NCI-H1092 (cell line): ENCODE results near the gene PLXNC1.
A peak's percentile ranks its signal among the peaks of the same experiment; 100 is the strongest.

Experiments used
- DNase-seq: peaks from one replicate; lab custom pipeline; 2025; lab: John Stamatoyannopoulos, UW

The PLXNC1 gene

GRCh38 chr12:94133964-94134795, 14.2 kb upstream of the PLXNC1 start:
- DNase-seq: peak; percentile 7

DNA sequence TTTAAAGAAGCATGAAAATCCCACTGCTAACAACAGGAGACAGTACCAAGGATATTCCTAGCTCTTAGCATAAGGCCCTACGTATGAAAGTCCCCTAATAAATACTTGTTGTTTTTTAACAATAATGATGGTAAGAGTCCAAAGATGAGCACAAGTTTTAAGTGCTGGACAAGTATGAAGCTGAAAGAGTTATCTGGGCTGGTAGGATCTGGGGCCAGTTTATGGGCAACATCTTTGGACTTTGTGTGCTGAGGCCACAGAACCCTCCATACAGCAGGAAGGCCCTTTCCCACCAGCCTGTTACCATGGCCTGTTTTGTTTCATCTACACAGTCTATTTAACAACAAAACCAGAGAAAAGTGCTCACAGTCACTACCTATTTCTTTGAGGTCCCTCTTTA, 12.5 kb upstream of the PLXNC1 start:
- no peak for DNase-seq

DNA sequence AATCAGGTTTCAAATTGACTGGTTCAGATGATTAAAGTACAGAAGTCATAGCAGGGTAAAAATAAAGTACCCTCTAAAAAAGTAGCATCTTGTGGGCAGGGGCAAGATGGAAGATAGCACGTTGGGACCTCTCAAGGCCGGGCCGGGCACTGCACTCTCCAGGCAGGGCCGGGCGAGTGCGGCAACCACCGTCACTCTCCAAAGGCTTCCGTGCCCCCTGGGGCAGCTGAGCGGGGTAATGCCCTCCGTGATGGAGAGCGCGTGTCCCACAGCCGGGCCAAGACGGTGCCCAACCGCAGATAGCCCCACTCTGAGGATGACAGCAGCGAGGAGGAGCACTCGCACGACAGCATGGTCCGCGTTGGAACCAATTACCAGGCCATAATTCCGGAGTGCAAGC, 8.6 kb upstream of the PLXNC1 start:
- DNase-seq: no peak

DNA sequence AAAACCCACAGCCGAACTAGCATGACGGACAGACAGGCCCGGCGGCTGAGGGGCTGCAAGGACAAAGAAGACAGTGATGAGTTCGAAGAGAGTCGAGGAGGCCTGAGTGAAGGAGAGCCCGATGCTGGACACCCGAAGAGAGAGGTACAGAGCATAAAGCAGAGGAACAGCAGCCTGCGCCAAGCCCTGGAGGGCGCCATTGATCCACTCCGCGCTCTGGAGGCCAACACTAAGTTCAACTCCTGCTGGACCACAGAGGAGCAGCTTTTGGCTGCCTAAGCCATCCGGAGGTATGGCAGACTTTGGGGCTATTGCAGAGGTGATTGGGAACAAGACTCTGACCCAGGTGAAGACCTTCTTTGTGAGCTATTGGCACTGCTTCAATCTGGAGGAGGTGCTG, 7.8 kb upstream of the PLXNC1 start:
- no peak for DNase-seq

GRCh38 chr12:94141004-94141764, 7.2 kb upstream of the PLXNC1 start:
- no peak for DNase-seq

- no peak for DNase-seq
These were observed 6.5 kb upstream of the PLXNC1 start for GRCh38 chr12:94141892-94142291.

DNA sequence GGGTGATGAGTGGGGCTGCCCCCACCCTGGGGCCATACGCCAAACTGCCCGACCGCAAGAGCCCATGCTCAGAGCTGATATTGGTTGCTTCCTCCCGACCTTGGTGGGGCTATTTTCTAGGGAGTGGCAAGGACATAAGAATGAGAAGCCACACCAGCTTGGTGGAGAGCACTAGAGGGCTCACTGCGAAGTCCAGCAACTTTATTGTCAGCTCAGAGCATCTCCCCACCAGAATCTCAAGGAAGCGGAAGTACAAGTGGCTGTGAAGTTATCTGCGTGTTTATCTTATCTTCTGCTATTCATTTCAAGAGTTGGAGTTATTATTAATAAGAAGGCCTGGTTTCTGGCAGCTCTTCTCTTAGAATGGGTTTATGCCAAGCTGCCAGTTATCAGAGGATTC, 4.9 kb upstream of the PLXNC1 start:
- no peak for DNase-seq

DNA sequence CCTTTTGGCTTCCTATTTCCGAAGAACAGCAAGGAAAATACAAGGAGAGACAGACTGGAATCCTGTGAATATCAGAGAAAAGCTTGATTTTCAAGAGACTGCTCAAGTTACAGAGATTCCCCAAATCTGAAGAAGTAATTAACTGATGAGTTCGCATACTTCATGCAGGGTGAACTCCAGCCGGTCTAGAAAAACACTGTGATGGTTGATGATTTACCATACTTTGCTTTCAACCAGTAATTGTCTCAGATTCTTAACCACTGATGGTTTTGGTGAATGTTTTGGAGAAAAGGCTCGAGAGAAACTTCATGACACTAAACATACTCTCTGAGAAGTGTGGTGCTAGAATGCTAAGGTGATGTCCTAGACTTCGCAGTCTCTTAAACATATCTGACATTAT, 4.4 kb upstream of the PLXNC1 start:
- DNase-seq: no peak

DNA sequence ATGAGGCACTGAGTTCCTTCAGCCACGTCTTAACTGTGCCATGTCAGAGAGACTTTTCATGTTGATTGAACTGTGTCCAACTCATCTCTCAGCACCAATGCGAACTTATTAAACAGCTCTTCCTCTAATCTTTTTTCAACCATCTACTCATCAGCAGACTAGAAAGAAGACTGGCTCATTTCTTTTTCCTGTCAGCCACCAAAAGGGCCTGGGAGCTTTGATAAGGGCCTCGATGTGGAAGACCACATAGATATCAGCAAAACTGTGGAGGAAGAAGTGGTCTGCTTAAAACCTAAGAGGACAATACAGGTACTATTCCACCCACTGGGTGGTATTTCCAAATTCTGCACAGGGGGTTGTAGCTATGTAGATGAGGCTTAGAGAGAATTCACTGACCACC, 3.6 kb upstream of the PLXNC1 start:
- no peak for DNase-seq

DNA sequence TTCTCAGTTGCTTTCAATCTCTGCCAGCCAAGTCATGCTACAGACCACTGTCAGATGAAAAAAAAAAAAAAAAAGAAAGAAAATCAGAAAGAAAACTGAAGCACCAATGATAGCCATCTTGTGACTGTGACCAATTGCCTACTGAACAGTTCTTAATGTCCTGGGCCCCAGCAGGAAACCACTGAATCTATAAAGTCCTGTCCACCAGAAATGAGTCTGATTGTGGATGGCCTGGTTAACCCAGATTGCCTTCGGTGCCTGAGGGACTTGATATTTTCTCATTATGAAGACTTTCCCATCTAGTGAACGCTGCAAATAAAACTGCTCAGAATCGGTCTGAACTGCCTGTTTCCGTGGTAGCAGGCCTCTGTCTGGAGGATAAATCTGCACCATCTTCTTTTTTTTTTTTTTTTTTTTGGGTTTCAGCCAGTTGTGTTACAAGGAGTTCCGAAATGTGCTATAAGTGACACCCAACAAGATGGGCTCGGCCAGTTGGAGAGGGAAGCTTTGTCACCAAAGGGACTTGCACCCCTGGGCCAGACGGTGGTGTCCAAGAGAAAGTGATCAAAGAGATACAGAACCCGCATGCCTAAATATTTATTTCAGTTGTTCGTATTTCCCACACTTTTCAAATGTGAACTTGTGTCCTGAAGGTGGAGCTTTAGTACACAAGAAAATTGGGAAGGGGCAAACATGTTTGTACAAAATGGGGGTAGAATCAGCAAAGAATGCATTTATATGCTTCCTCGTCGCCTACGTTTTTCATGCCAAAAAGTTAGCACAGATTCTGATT, 3.0 kb upstream of the PLXNC1 start:
- DNase-seq: no peak

DNA sequence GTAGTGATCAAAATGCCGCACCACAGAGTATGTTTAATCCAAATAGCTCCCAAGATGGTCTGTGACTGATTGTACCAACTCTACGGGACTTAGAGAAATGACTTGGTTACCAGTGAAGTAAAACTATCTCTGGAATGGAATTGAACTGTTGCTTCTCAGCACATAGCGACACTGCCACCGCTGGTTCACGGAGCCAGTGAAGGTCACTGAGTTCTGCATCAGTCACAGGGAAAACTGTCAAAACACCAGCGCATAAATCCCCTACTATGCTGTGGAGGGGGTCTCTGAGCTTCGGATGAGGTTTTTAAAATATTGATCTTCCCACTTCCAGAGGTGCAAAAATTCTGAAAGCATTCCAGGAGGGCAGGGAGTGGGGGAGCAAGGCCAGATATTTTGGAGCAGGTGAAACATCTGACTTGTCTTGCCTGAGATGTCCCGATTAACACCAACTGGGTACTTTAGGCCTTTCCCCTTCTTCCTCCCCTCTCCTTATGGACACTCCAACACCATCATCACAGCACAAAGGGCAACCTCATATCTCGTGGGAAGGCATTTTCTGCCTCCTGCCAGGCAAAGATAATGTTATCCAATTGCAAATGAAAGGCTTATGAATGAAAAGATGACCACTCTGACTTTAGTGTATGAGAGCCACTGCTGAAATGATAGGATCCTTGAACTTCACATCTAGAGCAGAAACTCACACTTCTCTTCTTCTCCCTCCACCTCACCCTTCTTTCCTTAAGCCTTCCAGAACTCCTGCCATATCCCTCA, 2.0 kb upstream of the PLXNC1 start:
- DNase-seq: no peak

GRCh38 chr12:94147387-94147990, 888 bp upstream of the PLXNC1 start:
- no peak for DNase-seq

DNA sequence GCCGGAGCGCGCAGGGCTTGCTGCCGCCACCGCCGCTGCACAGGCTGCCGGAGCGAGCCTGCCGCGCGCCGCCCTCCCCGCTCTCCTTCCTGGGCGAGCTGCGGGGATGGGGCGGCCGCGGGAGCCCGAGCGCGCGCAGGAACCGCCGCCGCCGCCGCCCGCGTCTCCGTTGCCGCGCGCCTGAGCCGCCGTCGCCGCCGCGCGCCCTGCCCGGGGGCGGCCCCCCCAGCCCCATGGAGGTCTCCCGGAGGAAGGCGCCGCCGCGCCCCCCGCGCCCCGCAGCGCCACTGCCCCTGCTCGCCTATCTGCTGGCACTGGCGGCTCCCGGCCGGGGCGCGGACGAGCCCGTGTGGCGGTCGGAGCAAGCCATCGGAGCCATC, 352 bp downstream of the PLXNC1 start:
- no peak for DNase-seq

GRCh38 chr12:94149119-94149780, 873 bp downstream of the PLXNC1 start:
- peak; percentile 33 for DNase-seq

GRCh38 chr12:94149781-94150239, 1.4 kb downstream of the PLXNC1 start:
- peak; percentile 33 for DNase-seq

- peak; percentile 43 for DNase-seq
These were observed 2.1 kb downstream of the PLXNC1 start for GRCh38 chr12:94150240-94151121.

DNA sequence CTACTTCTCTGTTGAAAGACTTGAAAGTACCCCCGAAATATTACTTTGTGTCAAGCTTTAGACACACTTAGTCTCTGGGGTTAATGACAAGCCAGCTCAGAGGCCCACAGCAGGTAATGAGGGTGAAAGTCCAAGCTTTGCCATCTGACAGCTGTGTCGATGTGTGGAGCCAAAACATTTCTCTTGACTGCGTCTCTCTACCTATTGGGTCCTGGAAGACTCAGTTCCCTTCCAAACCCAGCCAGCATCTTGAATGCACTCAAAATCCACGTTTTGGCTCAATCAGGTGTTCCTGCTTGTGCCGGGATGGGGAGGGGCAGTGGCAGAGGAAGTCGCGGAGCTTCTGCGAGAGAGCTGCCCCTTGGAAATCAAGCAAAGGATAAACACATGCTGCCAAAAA, 3.2 kb downstream of the PLXNC1 start:
- peak; percentile 4 for DNase-seq

DNA sequence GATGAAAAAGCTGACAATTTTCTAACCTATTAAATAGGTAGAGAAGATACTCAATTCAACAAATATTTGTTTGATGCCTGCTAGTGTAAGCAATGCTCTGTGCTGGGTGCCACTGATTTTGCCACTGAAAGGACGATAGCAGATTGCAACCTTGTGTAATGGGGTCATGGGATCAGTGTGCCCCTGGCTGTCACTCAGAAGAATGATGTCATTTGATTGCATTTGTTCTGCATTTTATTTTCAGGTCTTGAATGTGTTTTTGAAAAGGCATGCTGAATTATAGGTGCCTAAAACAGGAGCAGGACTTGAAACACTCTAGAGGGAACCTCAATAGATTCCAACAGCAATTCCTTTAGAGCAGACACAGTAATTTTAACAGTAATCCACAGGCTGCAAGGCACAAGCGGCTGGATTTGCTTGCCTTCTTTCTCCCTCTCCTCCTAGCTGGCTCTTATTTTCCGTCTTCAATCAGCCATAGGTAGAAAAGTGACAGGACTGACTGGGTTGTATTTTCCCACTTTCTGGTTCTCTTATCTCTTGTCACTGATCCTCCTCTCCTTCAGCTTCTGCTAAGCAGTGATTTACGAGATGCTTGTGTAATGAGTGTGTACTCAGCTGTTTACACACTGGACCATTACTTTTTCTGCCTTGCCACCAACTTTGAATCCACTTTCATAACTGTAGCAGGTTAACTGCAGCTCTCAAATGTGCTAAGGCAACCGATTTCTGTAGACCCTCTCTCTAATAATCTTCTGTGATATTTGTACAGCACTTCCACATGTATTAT, 4.1 kb downstream of the PLXNC1 start:
- DNase-seq: peak; percentile 7

DNA sequence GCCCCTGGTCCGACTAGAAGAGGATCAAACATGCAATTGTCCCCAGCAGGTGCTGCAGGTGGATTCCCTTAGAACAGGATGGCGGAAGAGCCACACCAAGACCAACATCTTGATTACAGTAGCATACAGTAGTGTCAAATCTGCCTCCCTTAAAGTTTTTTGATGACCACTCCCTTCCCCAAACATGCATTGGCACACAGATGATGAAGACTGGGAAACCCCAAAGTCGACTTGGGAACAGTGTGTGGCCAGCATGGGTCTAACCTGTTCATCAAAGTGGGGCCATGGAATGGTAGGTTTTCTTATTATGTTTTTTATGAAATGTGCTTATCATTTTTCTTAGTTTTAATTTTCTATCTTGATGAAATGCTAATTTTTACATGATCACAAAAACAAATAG, 8.8 kb downstream of the PLXNC1 start:
- no peak for DNase-seq
